HepG2 (cell line): ENCODE measurements around the gene H6PD. TPM values are rescaled to one million over a fixed set of nuclear protein-coding genes. Genes with fewer than 3 reads are reported as not detected.
A peak's percentile ranks its signal among the peaks of the same experiment; 100 is the strongest.

ENCODE experiments used
- CENPX ChIP-seq: sonication (generic); formaldehyde crosslinking; IDR thresholded peaks from 2 replicates; pipeline ENCODE4 v1.9.0; 2021; ENCODE audit warnings: mild to moderate bottlenecking, missing genetic modification reagents, moderate library complexity
- CHCHD3 ChIP-seq: sonication (generic); formaldehyde crosslinking; IDR thresholded peaks from 2 replicates; pipeline ENCODE4 v1.8.0; 2022; ENCODE audit warnings: mild to moderate bottlenecking, missing genetic modification reagents, moderate library complexity
- CREB3 ChIP-seq: sonication (generic); formaldehyde crosslinking; IDR thresholded peaks from 2 replicates; pipeline ENCODE4 v1.5.0; 2020; ENCODE audit warnings: missing genetic modification reagents
- EEA1 ChIP-seq: sonication (generic); formaldehyde crosslinking; IDR thresholded peaks from 2 replicates; pipeline ENCODE4 v1.5.1; 2020; ENCODE audit warnings: mild to moderate bottlenecking, missing genetic modification reagents, borderline replicate concordance
- FOXK1 ChIP-seq: sonication (generic); formaldehyde crosslinking; IDR thresholded peaks from 2 replicates; pipeline ENCODE4 v1.4.0; 2020; ENCODE audit warnings: low read depth, missing genetic modification reagents, borderline replicate concordance
- FOXM1 ChIP-seq: sonication (generic); formaldehyde crosslinking; IDR thresholded peaks from 2 replicates; pipeline ENCODE4 v1.5.0; 2020; ENCODE audit warnings: missing genetic modification reagents
- IKZF4 ChIP-seq: sonication (generic); formaldehyde crosslinking; IDR thresholded peaks from 2 replicates; pipeline ENCODE4 v1.5.1; 2020; ENCODE audit warnings: borderline replicate concordance, mild to moderate bottlenecking, low read depth, missing genetic modification reagents; ENCODE audit errors: not compliant biosample characterization
- MAFF ChIP-seq: IDR thresholded peaks from 2 replicates; pipeline ENCODE4 v1.6.1; 2011; ENCODE audit warnings: low read depth, low read length, improper control_type of control experiment
- NFE2L1 ChIP-seq: sonication (generic); formaldehyde crosslinking; IDR thresholded peaks from 2 replicates; pipeline ENCODE4 v1.4.0; 2020; ENCODE audit warnings: missing genetic modification reagents, mild to moderate bottlenecking, borderline replicate concordance
- PBX3 ChIP-seq: sonication (generic); formaldehyde crosslinking; IDR thresholded peaks from 2 replicates; pipeline ENCODE4 v1.8.1; 2023; ENCODE audit warnings: missing genetic modification reagents, inconsistent platforms, borderline replicate concordance
- WIZ ChIP-seq: sonication (generic); formaldehyde crosslinking; IDR thresholded peaks from 2 replicates; pipeline ENCODE4 v1.5.1; 2020; ENCODE audit warnings: mild to moderate bottlenecking, missing genetic modification reagents
- ZKSCAN5 ChIP-seq: sonication (generic); formaldehyde crosslinking; IDR thresholded peaks from 2 replicates; pipeline ENCODE4 v1.5.1; 2020; ENCODE audit warnings: mild to moderate bottlenecking, missing genetic modification reagents
- ZNF138 ChIP-seq: sonication (generic); formaldehyde crosslinking; IDR thresholded peaks from 2 replicates; pipeline ENCODE4 v1.5.0; 2020; ENCODE audit warnings: mild to moderate bottlenecking, low read depth, missing genetic modification reagents
- ZNF143 ChIP-seq: sonication (generic); formaldehyde crosslinking; IDR thresholded peaks from 2 replicates; pipeline ENCODE4 v1.4.0; 2020; ENCODE audit warnings: missing genetic modification reagents
- ZNF253 ChIP-seq: sonication (generic); formaldehyde crosslinking; IDR thresholded peaks from 2 replicates; pipeline ENCODE4 v1.8.0; 2022; ENCODE audit warnings: mild to moderate bottlenecking, missing genetic modification reagents, borderline replicate concordance
- ZNF713 ChIP-seq: sonication (generic); formaldehyde crosslinking; IDR thresholded peaks from 2 replicates; pipeline ENCODE4 v1.4.0; 2020; ENCODE audit warnings: mild to moderate bottlenecking, missing genetic modification reagents
- ZNF790 ChIP-seq: sonication (generic); formaldehyde crosslinking; IDR thresholded peaks from 2 replicates; pipeline ENCODE4 v1.8.0; 2022; ENCODE audit warnings: missing genetic modification reagents, mild to moderate bottlenecking, borderline replicate concordance
- polyA plus RNA-seq, 8 experiments: library from polyadenylated mRNA; depleted of rRNA in 3 of 8; stranded (reverse) in 7 of 8; unstranded in 1 of 8; fragments of >200 nt; fragmentation: Illumina TruSeq in 4 of 8; extraction: Trizol in 4 of 8; gene quantifications; 2 replicates each; pipeline versions ENCODE4 v1.2.1 to v1.2.3, GENCODE V29; 2011 to 2016; ENCODE audit warnings: low read depth in 4 of 8, missing spikeins in 1 of 8, mixed read lengths in 1 of 8; ENCODE audit not compliant: insufficient read depth in 1 of 8
- total RNA-seq, 5 experiments: library from RNA; depleted of rRNA; stranded (reverse); fragments of >200 nt; fragmentation: Illumina TruSeq; extraction: Trizol; gene quantifications; 2 replicates each; pipeline ENCODE4 v1.2.3, GENCODE V29; 2016; ENCODE audit warnings: low read depth in 1 of 5
- TF ChIP-seq, protein P1 (sequence below): IDR thresholded peaks from 2 replicates; pipeline ENCODE4 v1.4.0; 2020; ENCODE audit warnings: mild to moderate bottlenecking, missing genetic modification reagents
- TF ChIP-seq, protein P2 (sequence below): sonication (generic); formaldehyde crosslinking; IDR thresholded peaks from 2 replicates; pipeline ENCODE4 v1.9.0; 2021; ENCODE audit warnings: missing genetic modification reagents, mild to moderate bottlenecking, borderline replicate concordance

Gene H6PD
- total and polyA plus RNA-seq, 2 of the 13 experiments (the other 11 are each of a cell fraction or from before 2014, with no cell fraction given), result 9.3 to 14.1 TPM

DNA sequence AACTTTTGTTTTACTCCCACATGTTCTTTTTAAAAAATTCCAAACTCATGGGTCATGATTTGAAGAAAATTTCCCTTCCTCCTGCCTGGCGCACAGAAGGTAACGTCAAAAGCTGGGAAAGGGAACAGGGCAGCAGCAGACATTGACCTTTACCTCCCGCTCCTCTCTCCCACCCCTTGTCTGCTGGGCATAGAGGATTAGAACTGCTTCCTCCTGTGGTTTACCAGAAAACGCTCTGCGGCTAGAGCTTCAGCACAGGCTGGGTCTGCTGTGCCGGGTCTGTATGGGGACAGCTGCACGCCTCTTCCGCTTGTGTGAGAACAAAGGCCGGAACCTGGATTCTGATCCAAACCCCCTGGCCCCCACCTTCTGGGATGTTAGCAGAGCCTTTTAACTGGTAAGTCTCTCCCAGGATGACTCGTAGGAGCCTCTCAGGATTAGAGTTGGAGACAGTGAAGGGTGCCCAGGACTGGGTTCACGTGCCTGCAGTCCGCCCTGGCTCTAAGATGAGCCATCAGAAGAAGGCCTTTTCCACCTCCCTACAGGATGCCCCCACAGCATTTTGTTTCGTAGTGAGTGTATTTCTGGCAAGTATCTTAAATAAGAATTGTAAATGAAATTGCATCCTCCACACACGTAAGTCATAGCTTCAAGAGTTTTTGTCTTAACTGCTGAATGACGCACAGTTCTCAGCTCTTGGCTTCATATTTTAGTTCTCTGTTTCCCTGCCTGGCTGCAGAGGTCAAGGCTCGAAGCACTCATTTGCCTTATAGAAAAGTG is 5.2 kb downstream of the H6PD start (continued):
- no peak for TF ChIP-seq CENPX
- no peak for TF ChIP-seq MAFF
- no peak for TF ChIP-seq IKZF4 (CRISPR knock-in tag)
- 0 out of 2 replicates have a peak, but pooled peaks have one; percentile 12 for TF ChIP-seq FOXK1 (CRISPR knock-in tag)
- TF ChIP-seq, protein P1, sequence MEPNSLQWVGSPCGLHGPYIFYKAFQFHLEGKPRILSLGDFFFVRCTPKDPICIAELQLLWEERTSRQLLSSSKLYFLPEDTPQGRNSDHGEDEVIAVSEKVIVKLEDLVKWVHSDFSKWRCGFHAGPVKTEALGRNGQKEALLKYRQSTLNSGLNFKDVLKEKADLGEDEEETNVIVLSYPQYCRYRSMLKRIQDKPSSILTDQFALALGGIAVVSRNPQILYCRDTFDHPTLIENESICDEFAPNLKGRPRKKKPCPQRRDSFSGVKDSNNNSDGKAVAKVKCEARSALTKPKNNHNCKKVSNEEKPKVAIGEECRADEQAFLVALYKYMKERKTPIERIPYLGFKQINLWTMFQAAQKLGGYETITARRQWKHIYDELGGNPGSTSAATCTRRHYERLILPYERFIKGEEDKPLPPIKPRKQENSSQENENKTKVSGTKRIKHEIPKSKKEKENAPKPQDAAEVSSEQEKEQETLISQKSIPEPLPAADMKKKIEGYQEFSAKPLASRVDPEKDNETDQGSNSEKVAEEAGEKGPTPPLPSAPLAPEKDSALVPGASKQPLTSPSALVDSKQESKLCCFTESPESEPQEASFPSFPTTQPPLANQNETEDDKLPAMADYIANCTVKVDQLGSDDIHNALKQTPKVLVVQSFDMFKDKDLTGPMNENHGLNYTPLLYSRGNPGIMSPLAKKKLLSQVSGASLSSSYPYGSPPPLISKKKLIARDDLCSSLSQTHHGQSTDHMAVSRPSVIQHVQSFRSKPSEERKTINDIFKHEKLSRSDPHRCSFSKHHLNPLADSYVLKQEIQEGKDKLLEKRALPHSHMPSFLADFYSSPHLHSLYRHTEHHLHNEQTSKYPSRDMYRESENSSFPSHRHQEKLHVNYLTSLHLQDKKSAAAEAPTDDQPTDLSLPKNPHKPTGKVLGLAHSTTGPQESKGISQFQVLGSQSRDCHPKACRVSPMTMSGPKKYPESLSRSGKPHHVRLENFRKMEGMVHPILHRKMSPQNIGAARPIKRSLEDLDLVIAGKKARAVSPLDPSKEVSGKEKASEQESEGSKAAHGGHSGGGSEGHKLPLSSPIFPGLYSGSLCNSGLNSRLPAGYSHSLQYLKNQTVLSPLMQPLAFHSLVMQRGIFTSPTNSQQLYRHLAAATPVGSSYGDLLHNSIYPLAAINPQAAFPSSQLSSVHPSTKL (CRISPR knock-in tag), result peak; percentile 68
- TF ChIP-seq CHCHD3 (CRISPR knock-in tag), result no peak
- no peak for TF ChIP-seq ZNF713 (CRISPR knock-in tag)
- no peak for TF ChIP-seq ZNF138 (CRISPR knock-in tag)
- TF ChIP-seq, protein P2, sequence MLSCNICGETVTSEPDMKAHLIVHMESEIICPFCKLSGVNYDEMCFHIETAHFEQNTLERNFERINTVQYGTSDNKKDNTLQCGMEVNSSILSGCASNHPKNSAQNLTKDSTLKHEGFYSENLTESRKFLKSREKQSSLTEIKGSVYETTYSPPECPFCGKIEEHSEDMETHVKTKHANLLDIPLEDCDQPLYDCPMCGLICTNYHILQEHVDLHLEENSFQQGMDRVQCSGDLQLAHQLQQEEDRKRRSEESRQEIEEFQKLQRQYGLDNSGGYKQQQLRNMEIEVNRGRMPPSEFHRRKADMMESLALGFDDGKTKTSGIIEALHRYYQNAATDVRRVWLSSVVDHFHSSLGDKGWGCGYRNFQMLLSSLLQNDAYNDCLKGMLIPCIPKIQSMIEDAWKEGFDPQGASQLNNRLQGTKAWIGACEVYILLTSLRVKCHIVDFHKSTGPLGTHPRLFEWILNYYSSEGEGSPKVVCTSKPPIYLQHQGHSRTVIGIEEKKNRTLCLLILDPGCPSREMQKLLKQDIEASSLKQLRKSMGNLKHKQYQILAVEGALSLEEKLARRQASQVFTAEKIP (CRISPR knock-in tag), result no peak
- no peak; the same call in 1 of the 2 replicates for TF ChIP-seq ZNF143
- no peak for TF ChIP-seq ZNF790 (CRISPR knock-in tag)
- no peak for TF ChIP-seq ZKSCAN5 (CRISPR knock-in tag)
- no peak for TF ChIP-seq EEA1 (CRISPR knock-in tag)
- no peak for TF ChIP-seq FOXM1 (CRISPR knock-in tag)
- no peak for TF ChIP-seq ZNF253 (CRISPR knock-in tag)
- no peak for TF ChIP-seq PBX3 (CRISPR knock-in tag)
- no peak for TF ChIP-seq WIZ
- no peak for TF ChIP-seq NFE2L1 (CRISPR knock-in tag)
- TF ChIP-seq CREB3 (CRISPR knock-in tag), result no peak
